Measurements from ENCODE around the gene GMFB. TPM values are rescaled to one million over a fixed set of nuclear protein-coding genes. Genes with fewer than 3 reads are reported as not detected.
A peak's percentile ranks its signal among the peaks of the same experiment; 100 is the strongest.

Gene GMFB
- total and polyA plus RNA-seq, 10 of the 15 experiments (the other 5 are each of a cell fraction or from before 2014, with no cell fraction given): 29.3 to 71.0 (median 50.8) TPM

GRCh38 chr14:54532111-54533012, 43.6 kb upstream of the GMFB start (continued):
- TF ChIP-seq NR2C1 (IDR thresholded peaks at IDR 0.05): no peak
- TF ChIP-seq NR2C2 (IDR thresholded peaks at IDR 0.05; ENCODE audit: borderline replicate concordance, control insufficient read depth, insufficient read length, low read depth): no peak
- no peak for TF ChIP-seq ZZZ3 (IDR thresholded peaks at IDR 0.05; ENCODE audit: control insufficient read depth, insufficient read length, low read depth)
- TF ChIP-seq NFXL1 (IDR thresholded peaks at IDR 0.05; ENCODE audit: borderline replicate concordance): no peak
- TF ChIP-seq E4F1 (IDR thresholded peaks at IDR 0.05; ENCODE audit: borderline replicate concordance, partially characterized antibody): no peak
- TF ChIP-seq REST (IDR thresholded peaks at IDR 0.05; ENCODE audit: low read depth, low read length): no peak
- TF ChIP-seq BMI1 (IDR thresholded peaks at IDR 0.05; ENCODE audit: borderline replicate concordance): no peak
- peak; percentile 79 for TF ChIP-seq NFIC (IDR thresholded peaks at IDR 0.05; ENCODE audit: low read depth, low read length)
- no peak for TF ChIP-seq RAD51 (IDR thresholded peaks at IDR 0.05)
- TF ChIP-seq EP300 (IDR thresholded peaks at IDR 0.05; ENCODE audit: borderline replicate concordance in 1 of 2, control insufficient read depth in 1 of 2, low read depth in 2 of 2, low read length in 2 of 2): no peak
- TF ChIP-seq MXI1 (IDR thresholded peaks at IDR 0.05; ENCODE audit: low read depth, low read length): no peak
- no peak for TF ChIP-seq BHLHE40 (IDR thresholded peaks at IDR 0.05; ENCODE audit: borderline replicate concordance in 1 of 2, low read depth in 2 of 2, low read length in 1 of 2)
- TF ChIP-seq CHD4 (IDR thresholded peaks at IDR 0.05): no peak
- TF ChIP-seq WRNIP1 (IDR thresholded peaks at IDR 0.05; ENCODE audit: borderline replicate concordance, low read depth, low read length): no peak
- TF ChIP-seq ZBTB4 (CRISPR knock-in tag; IDR thresholded peaks at IDR 0.05): no peak
- no peak for TF ChIP-seq FOS (IDR thresholded peaks at IDR 0.05; ENCODE audit: borderline replicate concordance, extremely low read depth, insufficient read length)
- TF ChIP-seq EGR1 (IDR thresholded peaks at IDR 0.05; ENCODE audit: borderline replicate concordance in 1 of 2, low read depth in 2 of 2, low read length in 2 of 2): no peak
